GM23338 (cell line): ENCODE measurements around the gene WHAMM. TPM values are rescaled to one million over a fixed set of nuclear protein-coding genes. Genes with fewer than 3 reads are reported as not detected.

Experiments
- ATAC-seq: fragments of 200-7000 bp; cut with Tn5 transposase; 3 replicates; pipeline ENCODE4 v1.9.1; 2020
- DNase-seq: peaks from one replicate; pipeline ENCODE4 v3.0.0-alpha.2; 2015; ENCODE audit warnings: low spot score
- H2AFZ ChIP-seq: fragments of 200-600 bp; sonication (generic); 2 replicates; pipeline ENCODE4 v1.8.0; 2016; ENCODE audit warnings: antibody characterized with exemption, mild to moderate bottlenecking, moderate library complexity
- H3F3A ChIP-seq: fragments of 200-600 bp; sonication (generic); replicated peaks from 2 replicates; pipeline ENCODE4 v1.8.0; 2017; ENCODE audit warnings: antibody characterized with exemption, mixed run types, low read depth
- H3K27ac ChIP-seq: fragments of 200-600 bp; sonication (generic); 2 replicates; pipeline ENCODE4 v1.6.1; 2016; ENCODE audit warnings: low read depth
- H3K27me3 ChIP-seq: fragments of 200-600 bp; sonication (generic); 2 replicates; pipeline ENCODE4 v1.8.0; 2016; ENCODE audit warnings: mild to moderate bottlenecking, mixed run types, moderate library complexity; ENCODE audit not compliant: insufficient read depth
- H3K36me3 ChIP-seq: fragments of 200-600 bp; sonication (generic); 2 replicates; pipeline ENCODE4 v1.8.0; 2016; ENCODE audit warnings: mild to moderate bottlenecking; ENCODE audit not compliant: insufficient read depth
- H3K4me1 ChIP-seq: fragments of 200-600 bp; sonication (generic); 2 replicates; pipeline ENCODE4 v1.8.0; 2016; ENCODE audit warnings: mild to moderate bottlenecking, moderate library complexity; ENCODE audit not compliant: insufficient read depth
- H3K4me2 ChIP-seq: fragments of 200-600 bp; sonication (generic); 2 replicates; pipeline ENCODE4 v1.7.1; 2017; ENCODE audit warnings: mixed run types
- H3K4me3 ChIP-seq: fragments of 200-600 bp; sonication (generic); 2 replicates; pipeline ENCODE4 v1.6.1; 2016; ENCODE audit warnings: mixed run types
- H3K79me2 ChIP-seq: fragments of 200-600 bp; sonication (generic); replicated peaks from 2 replicates; pipeline ENCODE4 v1.8.0; 2017; ENCODE audit warnings: mild to moderate bottlenecking; ENCODE audit not compliant: insufficient read depth
- H3K9me2 ChIP-seq: fragments of 200-600 bp; sonication (generic); 2 replicates; pipeline ENCODE4 v1.8.0; 2017; ENCODE audit not compliant: insufficient read depth
- H4K20me1 ChIP-seq: fragments of 200-600 bp; sonication (generic); replicated peaks from 2 replicates; pipeline ENCODE4 v1.8.0; 2017; ENCODE audit warnings: mild to moderate bottlenecking; ENCODE audit not compliant: insufficient read depth
- H3K27ac Mint-ChIP-seq: 2 replicates; pipeline ENCODE4 v1.8.0; 2020; ENCODE audit warnings: inconsistent platforms, mild to moderate bottlenecking, moderate library complexity, mixed read lengths
- H3K27me3 Mint-ChIP-seq: 3 replicates; pipeline ENCODE4 v1.8.0; 2022; ENCODE audit warnings: low read depth, mild to moderate bottlenecking, moderate library complexity, mixed read lengths, inconsistent platforms; ENCODE audit not compliant: insufficient read depth, poor library complexity
- H3K36me3 Mint-ChIP-seq: 3 replicates; pipeline ENCODE4 v1.8.0; 2021; ENCODE audit warnings: low read depth, mild to moderate bottlenecking, inconsistent platforms, moderate library complexity, mixed read lengths
- H3K4me1 Mint-ChIP-seq: 3 replicates; pipeline ENCODE4 v1.8.0; 2020; ENCODE audit warnings: mild to moderate bottlenecking, inconsistent platforms, mixed read lengths
- H3K4me3 Mint-ChIP-seq: 3 replicates; pipeline ENCODE4 v1.8.0; 2021; ENCODE audit warnings: moderate library complexity, mild to moderate bottlenecking, inconsistent platforms, mixed read lengths
- H3K9me3 Mint-ChIP-seq: 3 replicates; pipeline ENCODE4 v1.8.0; 2020; ENCODE audit warnings: moderate library complexity, mild to moderate bottlenecking, inconsistent platforms, mixed read lengths
- CREB1 ChIP-seq: fragments of 250-450 bp; sonication (Bioruptor Pico); IDR thresholded peaks from 2 replicates; pipeline ENCODE4 v1.5.0; 2020; ENCODE audit warnings: low read depth, mild to moderate bottlenecking, moderate library complexity
- EZH2 ChIP-seq: fragments of 200-600 bp; sonication (generic); IDR thresholded peaks from one replicate; pipeline ENCODE4 v1.8.0; 2017; ENCODE audit warnings: antibody characterized with exemption, mild to moderate bottlenecking, low read depth; ENCODE audit not compliant: unreplicated experiment
- NANOG ChIP-seq: IDR thresholded peaks from 2 replicates; pipeline ENCODE4 v1.6.1; 2016; ENCODE audit warnings: antibody characterized with exemption, borderline replicate concordance
- STAT1 ChIP-seq: IDR thresholded peaks from one replicate; pipeline ENCODE4 v1.6.1; 2016; ENCODE audit warnings: antibody characterized with exemption; ENCODE audit not compliant: unreplicated experiment
- ZNF114 ChIP-seq: fragments of 250-450 bp; sonication (Bioruptor Pico); IDR thresholded peaks from 2 replicates; pipeline ENCODE4 v1.5.0; 2020; ENCODE audit warnings: mild to moderate bottlenecking, moderate library complexity
- ZNF331 ChIP-seq: fragments of 250-450 bp; sonication (Bioruptor Pico); IDR thresholded peaks from 2 replicates; pipeline ENCODE4 v1.5.0; 2020; ENCODE audit warnings: low read depth, mild to moderate bottlenecking, moderate library complexity
- polyA plus RNA-seq: library from polyadenylated mRNA; unstranded; fragments of >200 nt; fragmentation: Nextera tagmentation; extraction: Ambion mirVana; gene quantifications from 2 replicates; pipeline ENCODE4 v1.2.1, GENCODE V29; 2016
- total RNA-seq: library from RNA; depleted of rRNA; stranded (reverse); fragments of >200 nt; shearing (Covaris generic); gene quantifications from 2 replicates; pipeline ENCODE4 v1.2.3, GENCODE V29; 2014
- TF ChIP-seq, protein P1 (sequence below): IDR thresholded peaks from 2 replicates; pipeline ENCODE4 v1.6.1; 2016; ENCODE audit warnings: antibody characterized with exemption
- TF ChIP-seq, protein P2 (sequence below), 2 experiments: fragments of 200-600 bp in 1 of 2; sonication (generic) in 1 of 2; conservative IDR thresholded peaks; 2 replicates each; pipeline versions ENCODE4 v1.5.1 to v1.6.1; 2016 to 2017; ENCODE audit warnings: antibody characterized with exemption in 2 of 2, low read depth in 2 of 2, mild to moderate bottlenecking in 2 of 2, moderate library complexity in 1 of 2
- TF ChIP-seq, protein P3 (sequence below): fragments of 250-450 bp; sonication (Bioruptor Pico); IDR thresholded peaks from 2 replicates; pipeline ENCODE4 v1.5.0; 2020; ENCODE audit warnings: mild to moderate bottlenecking, moderate library complexity
- TF ChIP-seq, protein P4 (sequence below): IDR thresholded peaks from one replicate; pipeline ENCODE4 v1.6.1; 2018; ENCODE audit warnings: antibody characterized with exemption; ENCODE audit not compliant: unreplicated experiment

Gene WHAMM
- total and polyA plus RNA-seq, 2 experiments from 2014 or later, result 2.2 to 4.1 TPM

DNA sequence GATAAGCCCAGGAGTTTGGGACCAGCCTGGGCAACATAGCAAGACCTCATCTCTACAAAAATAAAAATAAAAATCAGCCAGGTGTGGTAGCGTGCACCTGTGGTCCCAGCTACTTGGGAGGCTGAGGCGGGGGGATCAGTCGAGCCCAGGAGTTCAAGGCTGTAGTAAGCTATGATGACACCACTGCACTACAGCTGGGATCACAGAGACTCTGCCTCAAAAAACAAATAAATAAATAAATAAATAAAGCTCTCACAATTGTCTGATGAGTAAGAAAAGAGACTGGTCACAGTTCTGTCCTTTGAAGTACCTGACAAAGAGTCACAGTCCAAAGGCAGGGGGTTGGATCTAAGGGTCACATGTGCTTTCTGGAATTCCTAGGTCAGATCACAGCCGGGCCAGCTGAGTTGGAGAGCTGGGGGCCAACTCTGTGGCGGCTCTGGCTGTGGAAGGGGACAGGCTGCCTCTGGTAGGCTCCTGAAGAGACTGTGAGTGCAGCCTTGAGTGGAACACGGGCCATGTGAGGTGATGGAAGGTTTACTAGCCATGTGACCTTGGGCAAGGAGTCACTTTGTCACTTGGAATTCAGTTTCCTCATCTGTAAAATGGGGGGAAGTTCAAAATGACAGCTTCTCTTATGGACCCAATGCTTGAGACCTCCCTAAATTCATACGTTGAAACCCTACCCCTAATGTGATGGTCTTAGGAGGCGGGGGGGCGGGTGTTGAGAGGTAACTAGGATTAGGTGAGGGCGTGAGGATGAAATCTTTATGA lies 47.2 kb downstream of the WHAMM start (continued):
- TF ChIP-seq, protein P1, sequence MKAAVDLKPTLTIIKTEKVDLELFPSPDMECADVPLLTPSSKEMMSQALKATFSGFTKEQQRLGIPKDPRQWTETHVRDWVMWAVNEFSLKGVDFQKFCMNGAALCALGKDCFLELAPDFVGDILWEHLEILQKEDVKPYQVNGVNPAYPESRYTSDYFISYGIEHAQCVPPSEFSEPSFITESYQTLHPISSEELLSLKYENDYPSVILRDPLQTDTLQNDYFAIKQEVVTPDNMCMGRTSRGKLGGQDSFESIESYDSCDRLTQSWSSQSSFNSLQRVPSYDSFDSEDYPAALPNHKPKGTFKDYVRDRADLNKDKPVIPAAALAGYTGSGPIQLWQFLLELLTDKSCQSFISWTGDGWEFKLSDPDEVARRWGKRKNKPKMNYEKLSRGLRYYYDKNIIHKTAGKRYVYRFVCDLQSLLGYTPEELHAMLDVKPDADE, result no peak
- TF ChIP-seq, protein P2, sequence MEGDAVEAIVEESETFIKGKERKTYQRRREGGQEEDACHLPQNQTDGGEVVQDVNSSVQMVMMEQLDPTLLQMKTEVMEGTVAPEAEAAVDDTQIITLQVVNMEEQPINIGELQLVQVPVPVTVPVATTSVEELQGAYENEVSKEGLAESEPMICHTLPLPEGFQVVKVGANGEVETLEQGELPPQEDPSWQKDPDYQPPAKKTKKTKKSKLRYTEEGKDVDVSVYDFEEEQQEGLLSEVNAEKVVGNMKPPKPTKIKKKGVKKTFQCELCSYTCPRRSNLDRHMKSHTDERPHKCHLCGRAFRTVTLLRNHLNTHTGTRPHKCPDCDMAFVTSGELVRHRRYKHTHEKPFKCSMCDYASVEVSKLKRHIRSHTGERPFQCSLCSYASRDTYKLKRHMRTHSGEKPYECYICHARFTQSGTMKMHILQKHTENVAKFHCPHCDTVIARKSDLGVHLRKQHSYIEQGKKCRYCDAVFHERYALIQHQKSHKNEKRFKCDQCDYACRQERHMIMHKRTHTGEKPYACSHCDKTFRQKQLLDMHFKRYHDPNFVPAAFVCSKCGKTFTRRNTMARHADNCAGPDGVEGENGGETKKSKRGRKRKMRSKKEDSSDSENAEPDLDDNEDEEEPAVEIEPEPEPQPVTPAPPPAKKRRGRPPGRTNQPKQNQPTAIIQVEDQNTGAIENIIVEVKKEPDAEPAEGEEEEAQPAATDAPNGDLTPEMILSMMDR (conservative IDR thresholded peaks at IDR 0.05; ENCODE audit: low read depth in 2 of 2), result no peak

DNA sequence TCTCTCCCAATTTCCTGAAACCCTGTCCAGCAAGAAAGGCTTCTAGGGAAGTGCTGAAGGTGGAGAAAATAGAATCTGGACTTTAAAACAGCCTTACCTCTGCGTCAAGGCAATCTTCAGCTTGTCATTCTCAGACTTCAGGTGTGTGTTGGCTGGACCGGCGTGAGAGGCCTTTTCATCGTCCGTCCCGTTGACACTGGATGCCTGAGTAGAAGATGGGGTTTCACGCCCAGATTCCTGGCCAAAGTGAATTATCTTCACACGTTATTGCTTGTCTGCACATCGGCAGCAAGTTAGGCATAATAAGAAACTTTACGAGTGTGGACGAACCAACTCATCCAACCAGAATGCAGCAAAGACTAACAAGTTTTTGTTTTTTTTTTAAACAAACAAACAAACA lies 49.5 kb downstream of the WHAMM start:
- no peaks in the 10 kb centered on the region for H3K9me2 ChIP-seq
- Mint-ChIP-seq H3K4me3 (no peak overlapping the region), H3K27me3 (peaks cover 7% of the 10 kb centered on the region), H3K27ac (no peak overlapping the region), H3K9me3 (no peaks in the 10 kb centered on the region), H3K4me1 (no peaks in the 10 kb centered on the region), H3K36me3 (no peaks in the 10 kb centered on the region)
- no peaks in the 10 kb centered on the region for H3K4me1 ChIP-seq
- no peaks in the 10 kb centered on the region for H3K27me3 ChIP-seq
- DNase-seq, result no peak
- H2AFZ ChIP-seq, result no peak overlapping the region
- H3K27ac ChIP-seq, result no peak overlapping the region
- ATAC-seq, result no peak
- no peaks in the 10 kb centered on the region for H3K79me2 ChIP-seq
- no peaks in the 10 kb centered on the region for H3K36me3 ChIP-seq
- H3F3A ChIP-seq, result no peaks in the 10 kb centered on the region
- no peaks in the 10 kb centered on the region for H4K20me1 ChIP-seq
- no peak overlapping the region for H3K4me2 ChIP-seq
- no peak overlapping the region for H3K4me3 ChIP-seq
- no peak for TF ChIP-seq STAT1
- TF ChIP-seq, protein P1, result no peak
- TF ChIP-seq ZNF331 (CRISPR knock-in tag), result no peak
- TF ChIP-seq, protein P3, sequence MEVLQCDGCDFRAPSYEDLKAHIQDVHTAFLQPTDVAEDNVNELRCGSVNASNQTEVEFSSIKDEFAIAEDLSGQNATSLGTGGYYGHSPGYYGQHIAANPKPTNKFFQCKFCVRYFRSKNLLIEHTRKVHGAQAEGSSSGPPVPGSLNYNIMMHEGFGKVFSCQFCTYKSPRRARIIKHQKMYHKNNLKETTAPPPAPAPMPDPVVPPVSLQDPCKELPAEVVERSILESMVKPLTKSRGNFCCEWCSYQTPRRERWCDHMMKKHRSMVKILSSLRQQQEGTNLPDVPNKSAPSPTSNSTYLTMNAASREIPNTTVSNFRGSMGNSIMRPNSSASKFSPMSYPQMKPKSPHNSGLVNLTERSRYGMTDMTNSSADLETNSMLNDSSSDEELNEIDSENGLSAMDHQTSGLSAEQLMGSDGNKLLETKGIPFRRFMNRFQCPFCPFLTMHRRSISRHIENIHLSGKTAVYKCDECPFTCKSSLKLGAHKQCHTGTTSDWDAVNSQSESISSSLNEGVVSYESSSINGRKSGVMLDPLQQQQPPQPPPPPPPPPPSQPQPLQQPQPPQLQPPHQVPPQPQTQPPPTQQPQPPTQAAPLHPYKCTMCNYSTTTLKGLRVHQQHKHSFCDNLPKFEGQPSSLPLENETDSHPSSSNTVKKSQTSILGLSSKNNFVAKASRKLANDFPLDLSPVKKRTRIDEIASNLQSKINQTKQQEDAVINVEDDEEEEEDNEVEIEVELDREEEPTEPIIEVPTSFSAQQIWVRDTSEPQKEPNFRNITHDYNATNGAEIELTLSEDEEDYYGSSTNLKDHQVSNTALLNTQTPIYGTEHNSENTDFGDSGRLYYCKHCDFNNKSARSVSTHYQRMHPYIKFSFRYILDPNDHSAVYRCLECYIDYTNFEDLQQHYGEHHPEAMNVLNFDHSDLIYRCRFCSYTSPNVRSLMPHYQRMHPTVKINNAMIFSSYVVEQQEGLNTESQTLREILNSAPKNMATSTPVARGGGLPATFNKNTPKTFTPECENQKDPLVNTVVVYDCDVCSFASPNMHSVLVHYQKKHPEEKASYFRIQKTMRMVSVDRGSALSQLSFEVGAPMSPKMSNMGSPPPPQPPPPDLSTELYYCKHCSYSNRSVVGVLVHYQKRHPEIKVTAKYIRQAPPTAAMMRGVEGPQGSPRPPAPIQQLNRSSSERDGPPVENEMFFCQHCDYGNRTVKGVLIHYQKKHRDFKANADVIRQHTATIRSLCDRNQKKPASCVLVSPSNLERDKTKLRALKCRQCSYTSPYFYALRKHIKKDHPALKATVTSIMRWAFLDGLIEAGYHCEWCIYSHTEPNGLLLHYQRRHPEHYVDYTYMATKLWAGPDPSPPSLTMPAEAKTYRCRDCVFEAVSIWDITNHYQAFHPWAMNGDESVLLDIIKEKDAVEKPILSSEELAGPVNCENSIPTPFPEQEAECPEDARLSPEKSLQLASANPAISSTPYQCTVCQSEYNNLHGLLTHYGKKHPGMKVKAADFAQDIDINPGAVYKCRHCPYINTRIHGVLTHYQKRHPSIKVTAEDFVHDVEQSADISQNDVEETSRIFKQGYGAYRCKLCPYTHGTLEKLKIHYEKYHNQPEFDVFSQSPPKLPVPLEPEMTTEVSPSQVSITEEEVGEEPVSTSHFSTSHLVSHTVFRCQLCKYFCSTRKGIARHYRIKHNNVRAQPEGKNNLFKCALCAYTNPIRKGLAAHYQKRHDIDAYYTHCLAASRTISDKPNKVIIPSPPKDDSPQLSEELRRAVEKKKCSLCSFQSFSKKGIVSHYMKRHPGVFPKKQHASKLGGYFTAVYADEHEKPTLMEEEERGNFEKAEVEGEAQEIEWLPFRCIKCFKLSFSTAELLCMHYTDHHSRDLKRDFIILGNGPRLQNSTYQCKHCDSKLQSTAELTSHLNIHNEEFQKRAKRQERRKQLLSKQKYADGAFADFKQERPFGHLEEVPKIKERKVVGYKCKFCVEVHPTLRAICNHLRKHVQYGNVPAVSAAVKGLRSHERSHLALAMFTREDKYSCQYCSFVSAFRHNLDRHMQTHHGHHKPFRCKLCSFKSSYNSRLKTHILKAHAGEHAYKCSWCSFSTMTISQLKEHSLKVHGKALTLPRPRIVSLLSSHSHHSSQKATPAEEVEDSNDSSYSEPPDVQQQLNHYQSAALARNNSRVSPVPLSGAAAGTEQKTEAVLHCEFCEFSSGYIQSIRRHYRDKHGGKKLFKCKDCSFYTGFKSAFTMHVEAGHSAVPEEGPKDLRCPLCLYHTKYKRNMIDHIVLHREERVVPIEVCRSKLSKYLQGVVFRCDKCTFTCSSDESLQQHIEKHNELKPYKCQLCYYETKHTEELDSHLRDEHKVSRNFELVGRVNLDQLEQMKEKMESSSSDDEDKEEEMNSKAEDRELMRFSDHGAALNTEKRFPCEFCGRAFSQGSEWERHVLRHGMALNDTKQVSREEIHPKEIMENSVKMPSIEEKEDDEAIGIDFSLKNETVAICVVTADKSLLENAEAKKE, result no peak
- TF ChIP-seq, protein P4, sequence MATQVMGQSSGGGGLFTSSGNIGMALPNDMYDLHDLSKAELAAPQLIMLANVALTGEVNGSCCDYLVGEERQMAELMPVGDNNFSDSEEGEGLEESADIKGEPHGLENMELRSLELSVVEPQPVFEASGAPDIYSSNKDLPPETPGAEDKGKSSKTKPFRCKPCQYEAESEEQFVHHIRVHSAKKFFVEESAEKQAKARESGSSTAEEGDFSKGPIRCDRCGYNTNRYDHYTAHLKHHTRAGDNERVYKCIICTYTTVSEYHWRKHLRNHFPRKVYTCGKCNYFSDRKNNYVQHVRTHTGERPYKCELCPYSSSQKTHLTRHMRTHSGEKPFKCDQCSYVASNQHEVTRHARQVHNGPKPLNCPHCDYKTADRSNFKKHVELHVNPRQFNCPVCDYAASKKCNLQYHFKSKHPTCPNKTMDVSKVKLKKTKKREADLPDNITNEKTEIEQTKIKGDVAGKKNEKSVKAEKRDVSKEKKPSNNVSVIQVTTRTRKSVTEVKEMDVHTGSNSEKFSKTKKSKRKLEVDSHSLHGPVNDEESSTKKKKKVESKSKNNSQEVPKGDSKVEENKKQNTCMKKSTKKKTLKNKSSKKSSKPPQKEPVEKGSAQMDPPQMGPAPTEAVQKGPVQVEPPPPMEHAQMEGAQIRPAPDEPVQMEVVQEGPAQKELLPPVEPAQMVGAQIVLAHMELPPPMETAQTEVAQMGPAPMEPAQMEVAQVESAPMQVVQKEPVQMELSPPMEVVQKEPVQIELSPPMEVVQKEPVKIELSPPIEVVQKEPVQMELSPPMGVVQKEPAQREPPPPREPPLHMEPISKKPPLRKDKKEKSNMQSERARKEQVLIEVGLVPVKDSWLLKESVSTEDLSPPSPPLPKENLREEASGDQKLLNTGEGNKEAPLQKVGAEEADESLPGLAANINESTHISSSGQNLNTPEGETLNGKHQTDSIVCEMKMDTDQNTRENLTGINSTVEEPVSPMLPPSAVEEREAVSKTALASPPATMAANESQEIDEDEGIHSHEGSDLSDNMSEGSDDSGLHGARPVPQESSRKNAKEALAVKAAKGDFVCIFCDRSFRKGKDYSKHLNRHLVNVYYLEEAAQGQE, result no peak
- no peak for TF ChIP-seq EZH2
- no peak for TF ChIP-seq NANOG
- TF ChIP-seq CREB1 (CRISPR knock-in tag), result no peak
- TF ChIP-seq ZNF114 (CRISPR knock-in tag), result no peak
